GM21526 (cell line): ENCODE data around the gene CCDC51.

Experiments
- ATAC-seq: cut with Tn5 transposase; IDR thresholded peaks from one replicate; pipeline ENCODE4 v1.9.1; 2021; ENCODE audit warnings: moderate library complexity; ENCODE audit not compliant: unreplicated experiment, low FRiP score

CCDC51 gene

GRCh38 chr3:48394391-48394790 lies 45.5 kb downstream of the CCDC51 start:
- no peak for ATAC-seq

GRCh38 chr3:48388966-48389365 lies 51.0 kb downstream of the CCDC51 start:
- ATAC-seq: no peak

- ATAC-seq: no peak
Observed at GRCh38 chr3:48387634-48388033, 52.3 kb downstream of the CCDC51 start.
